ENCODE data around the gene ILDR2. TPM values are rescaled to one million over a fixed set of nuclear protein-coding genes. Genes with fewer than 3 reads are reported as not detected.
A peak's percentile ranks its signal among the peaks of the same experiment; 100 is the strongest.

The ILDR2 gene
- polyA plus RNA-seq, 1 donor = 2.5 TPM

- no peak for DNase-seq (ENCODE audit: low read depth)
Measured at GRCh38 chr1:166924823-166925541, 50.4 kb downstream of the ILDR2 start.

- DNase-seq (ENCODE audit: low read depth) = no peak
Measured at GRCh38 chr1:166920561-166921475, 54.5 kb downstream of the ILDR2 start.

GRCh38 chr1:166918956-166919316 is 56.4 kb downstream of the ILDR2 start:
- DNase-seq (ENCODE audit: low read depth) = no peak

DNA sequence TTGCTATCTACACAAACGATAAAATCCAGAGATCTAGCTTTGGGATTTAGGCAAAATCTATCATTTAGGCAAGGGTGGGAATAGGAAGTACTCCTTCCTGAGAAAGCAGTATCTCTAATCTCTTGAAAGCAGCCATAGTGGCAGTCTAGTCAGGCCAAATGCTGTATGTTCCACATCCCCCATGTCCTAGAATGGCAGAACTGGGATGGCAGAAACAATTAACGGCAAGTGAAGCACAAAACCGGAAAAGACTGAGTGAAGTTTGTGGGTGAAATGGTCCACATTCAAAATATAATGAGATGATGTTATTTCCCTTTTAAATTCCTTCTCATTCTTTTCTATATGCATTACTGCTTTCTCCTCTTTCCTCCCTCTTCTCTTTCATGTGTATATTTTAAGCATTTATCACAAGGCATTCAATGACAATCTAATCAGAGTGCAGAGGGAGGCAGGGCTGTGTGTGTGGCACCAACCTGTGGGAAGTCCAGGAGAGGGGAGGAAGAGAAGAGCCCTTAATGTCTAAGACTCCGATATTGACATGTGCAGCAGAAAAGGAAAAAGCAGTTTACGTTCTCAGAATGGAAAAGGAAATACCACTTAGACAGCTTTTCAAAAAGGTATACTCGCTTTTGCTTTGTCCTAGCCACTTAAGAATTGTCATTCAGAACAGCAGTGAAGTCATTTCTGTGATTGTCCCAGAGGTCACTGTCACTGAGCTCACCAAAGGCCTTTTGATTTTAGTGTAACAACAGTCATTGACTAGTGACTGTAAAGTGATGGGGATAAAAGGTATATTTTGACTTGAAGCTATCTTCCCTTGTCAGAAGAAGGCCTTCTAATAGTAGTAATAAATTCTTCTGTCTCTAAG is 57.0 kb downstream of the ILDR2 start:
- DNase-seq (ENCODE audit: low read depth) = no peak

DNA sequence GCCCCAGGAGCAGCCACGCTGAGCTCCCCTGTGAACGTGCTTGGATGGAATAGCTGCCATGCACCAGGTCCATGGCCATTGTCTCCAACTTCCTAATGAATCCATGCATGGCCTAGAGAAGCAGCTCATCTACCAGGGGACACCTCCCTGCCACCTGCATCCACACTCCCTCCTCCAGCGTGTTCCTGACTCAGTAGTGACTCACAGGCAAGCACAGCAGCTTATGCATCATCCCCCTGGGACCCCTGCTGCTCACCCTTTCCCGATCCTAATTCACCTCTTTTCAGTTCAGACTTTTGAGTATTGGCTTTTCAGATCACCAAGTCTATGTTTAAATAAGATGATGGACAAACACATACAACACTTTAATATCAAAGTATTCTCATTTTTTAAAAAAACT is 59.4 kb downstream of the ILDR2 start:
- no peak for DNase-seq (ENCODE audit: low read depth)

- DNase-seq (ENCODE audit: low read depth) = no peak
Measured at GRCh38 chr1:166915042-166915441, 60.3 kb downstream of the ILDR2 start.

DNA sequence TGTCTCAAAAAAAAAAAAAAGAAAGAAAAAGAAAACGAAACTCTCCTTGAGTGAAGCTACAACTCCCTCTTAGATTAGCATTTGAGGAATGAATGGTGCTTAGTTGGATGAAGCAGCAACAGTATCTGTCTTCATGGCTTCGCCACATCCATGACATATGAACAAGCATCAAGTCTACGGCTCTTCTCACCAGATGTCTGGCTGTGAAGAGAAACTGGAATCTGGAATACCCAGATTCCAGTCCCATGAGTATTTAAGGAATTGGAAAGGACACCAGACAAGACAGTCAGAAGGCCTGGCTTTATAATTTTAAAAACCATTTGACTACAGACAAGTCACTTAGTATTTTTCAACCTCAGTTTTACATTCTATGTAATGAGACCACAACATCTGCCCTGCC is 61.2 kb downstream of the ILDR2 start:
- DNase-seq (ENCODE audit: low read depth) = no peak

GRCh38 chr1:166911624-166912023 is 63.7 kb downstream of the ILDR2 start:
- DNase-seq (ENCODE audit: low read depth) = no peak

DNA sequence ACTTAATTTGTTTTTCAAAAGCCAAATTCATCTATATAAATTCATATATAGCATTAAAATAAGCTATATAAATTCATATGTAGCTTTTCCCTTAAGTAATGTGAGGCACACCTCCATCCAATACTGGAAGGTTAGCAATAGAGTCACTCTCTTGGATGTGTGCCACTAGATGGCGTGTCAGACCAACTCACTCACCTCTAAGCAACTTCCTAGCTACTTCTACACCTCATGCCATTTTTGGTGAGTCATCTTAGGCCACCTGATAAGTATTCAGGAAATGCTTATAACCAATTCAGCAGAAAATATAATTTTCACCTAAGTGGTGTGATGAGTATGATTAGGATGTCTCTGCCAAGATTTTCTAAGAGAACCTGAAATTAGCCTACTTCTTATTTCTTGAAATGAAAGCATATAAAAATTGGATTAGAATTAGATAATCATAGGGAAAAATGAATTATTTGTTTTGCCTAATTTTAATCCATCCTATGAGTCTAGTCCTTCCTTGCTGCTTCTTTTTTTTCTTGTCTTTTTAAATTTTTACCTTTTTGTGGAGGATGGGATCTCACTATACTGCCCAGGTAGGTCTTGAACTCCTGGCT is 64.8 kb downstream of the ILDR2 start:
- peak; percentile 40 for DNase-seq (ENCODE audit: low read depth)

DNA sequence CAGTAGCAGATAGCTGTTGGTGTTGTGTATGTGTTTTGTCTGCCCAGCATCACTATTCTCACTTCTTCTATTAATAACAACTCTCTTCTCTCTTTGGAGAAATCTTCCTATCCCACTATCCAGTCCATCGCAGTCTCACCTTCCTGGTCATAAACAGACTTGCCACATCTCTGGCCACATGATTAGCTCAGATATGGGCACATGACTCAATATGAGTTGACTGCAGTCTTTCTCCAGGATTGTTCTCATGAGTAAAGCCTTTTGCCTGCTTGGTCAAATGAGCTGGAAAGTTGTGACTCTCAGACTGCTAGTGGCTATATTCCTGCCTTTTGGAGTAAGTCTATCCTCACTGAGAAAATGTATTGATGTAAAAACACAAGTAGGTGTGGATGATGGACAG is 66.4 kb downstream of the ILDR2 start:
- no peak for DNase-seq (ENCODE audit: low read depth)

DNA sequence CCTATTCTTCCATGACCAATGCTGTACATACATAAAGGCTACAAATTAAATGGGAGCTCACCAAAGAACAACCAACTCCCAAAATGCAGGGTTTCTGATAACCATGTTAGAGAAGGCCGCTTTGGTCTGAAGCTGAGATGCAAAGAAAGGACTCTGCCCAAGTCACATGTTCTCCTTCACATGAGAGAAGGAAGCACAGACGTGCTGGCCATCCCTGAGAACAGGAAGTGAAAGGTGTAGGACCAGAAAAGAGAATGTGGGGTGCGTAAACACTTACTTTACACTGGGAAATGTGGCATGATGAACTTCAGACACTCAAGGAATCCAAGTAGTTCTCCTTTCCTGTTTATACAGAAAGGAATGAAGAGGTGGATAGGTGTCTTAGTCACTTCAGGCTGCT is 67.6 kb downstream of the ILDR2 start:
- DNase-seq (ENCODE audit: low read depth) = no peak

DNA sequence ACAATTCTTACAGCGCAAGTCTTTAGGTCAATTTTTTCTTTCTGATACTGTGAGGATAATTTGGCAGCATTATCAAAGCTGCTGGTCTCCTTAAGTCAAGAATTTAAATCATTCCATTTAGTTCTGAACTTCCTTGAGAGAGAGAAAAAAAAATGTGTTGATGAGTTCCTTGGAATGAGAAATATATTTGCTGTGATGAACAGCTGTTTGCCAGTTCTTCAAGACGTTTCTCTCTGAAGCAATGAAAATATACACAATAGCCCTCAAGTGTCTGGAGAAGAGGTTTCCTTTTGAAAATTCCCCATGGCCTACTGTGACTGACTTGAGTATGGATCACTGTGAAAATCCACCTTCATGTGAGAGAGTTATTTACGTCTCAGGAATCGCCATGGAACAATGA is 68.3 kb downstream of the ILDR2 start:
- no peak for DNase-seq (ENCODE audit: low read depth)

DNA sequence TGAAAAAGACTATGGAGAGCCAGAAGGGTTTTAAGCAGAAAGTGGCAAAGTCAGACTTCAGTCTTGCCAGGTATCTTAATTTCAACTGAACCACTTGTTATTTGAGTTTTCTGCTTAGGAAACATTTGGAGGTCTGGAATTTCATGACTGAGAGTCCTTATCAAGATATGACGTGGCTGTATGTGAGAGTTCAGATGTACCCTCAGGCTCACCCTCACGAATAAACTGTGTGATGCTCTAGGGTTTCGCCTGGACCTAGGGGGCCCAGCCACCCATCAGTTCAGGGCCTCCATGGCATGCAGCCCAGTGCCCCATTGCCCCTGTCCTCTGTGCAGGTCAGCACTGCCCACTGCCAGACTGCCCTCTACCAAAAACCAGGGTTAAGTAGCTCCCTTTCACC is 68.7 kb downstream of the ILDR2 start:
- DNase-seq (ENCODE audit: low read depth) = no peak

GRCh38 chr1:166905900-166906299 is 69.4 kb downstream of the ILDR2 start:
- DNase-seq (ENCODE audit: low read depth) = no peak

GRCh38 chr1:166905136-166905535 is 70.2 kb downstream of the ILDR2 start:
- no peak for DNase-seq (ENCODE audit: low read depth)

GRCh38 chr1:166903232-166903631 is 72.1 kb downstream of the ILDR2 start:
- no peak for DNase-seq (ENCODE audit: low read depth)

DNA sequence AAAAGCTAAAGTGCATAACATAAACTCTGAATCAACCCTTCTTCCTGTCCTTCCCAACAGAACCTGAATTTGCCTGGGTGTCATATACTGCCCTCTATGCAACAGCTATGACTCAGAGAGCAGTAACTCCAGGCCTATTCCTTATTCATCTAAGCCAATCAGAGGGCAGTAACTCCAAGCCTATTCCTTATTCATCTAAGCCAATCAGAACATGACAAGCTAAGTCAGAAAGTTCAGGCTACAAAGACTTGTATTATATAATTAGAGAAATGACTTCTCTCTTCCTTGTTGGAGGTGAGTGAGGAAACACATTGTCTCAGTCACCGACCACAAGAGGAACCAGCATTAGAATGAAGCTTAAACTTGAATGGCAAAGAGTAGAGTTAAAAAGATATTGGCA is 73.1 kb downstream of the ILDR2 start:
- DNase-seq (ENCODE audit: low read depth) = no peak

DNA sequence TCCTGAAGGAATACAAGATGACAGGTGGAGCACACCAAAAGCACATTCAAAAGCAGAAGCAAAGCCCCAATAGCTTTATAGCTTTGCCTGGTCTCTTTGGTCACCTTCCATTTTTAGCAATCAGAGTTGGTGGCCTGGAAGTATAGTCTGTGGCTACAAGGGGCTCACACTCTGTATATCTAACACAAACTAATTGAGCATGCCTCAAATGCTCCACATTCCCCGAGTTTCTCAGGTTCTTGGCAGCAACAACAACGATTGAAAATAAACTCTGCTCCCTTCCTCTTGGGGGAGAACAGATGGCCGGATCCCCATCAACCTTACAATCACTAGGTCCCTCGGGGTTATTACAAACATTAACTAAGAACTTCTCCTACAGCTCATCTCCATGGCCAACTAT is 74.4 kb downstream of the ILDR2 start:
- DNase-seq (ENCODE audit: low read depth) = no peak

- no peak for DNase-seq (ENCODE audit: low read depth)
Measured at GRCh38 chr1:166899769-166900168, 75.6 kb downstream of the ILDR2 start.

- DNase-seq (ENCODE audit: low read depth) = no peak
Measured at GRCh38 chr1:166895766-166896165, 79.6 kb downstream of the ILDR2 start.

DNA sequence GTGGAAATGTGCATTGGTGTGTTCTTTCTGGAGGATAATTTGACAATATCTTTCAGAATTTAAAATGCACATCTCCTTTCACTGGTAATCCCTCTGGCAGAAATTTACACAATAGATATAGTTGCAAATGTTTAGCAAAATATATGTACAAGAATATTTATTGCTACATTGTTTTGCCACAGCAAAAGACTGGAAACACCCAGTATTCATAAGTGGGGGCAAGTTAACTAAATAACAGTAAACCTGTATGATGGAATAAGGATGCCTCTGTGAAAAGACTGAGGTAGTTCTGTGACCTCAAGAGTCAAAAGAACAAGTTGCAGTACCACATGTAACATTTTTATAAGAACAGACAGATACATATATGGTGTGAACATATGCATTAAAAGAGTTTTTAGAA is 85.6 kb downstream of the ILDR2 start:
- no peak for DNase-seq (ENCODE audit: low read depth)

Data from forelimb muscle (tissue), 1 donor.